Psoas muscle (tissue), 8 donors: ENCODE data around the gene EFHB. TPM values are rescaled to one million over a fixed set of nuclear protein-coding genes. Genes with fewer than 3 reads are reported as not detected.

ENCODE experiments used
- ATAC-seq, 4 donors: fragments of 200-7000 bp; cut with Tn5 transposase; one replicate each; pipeline ENCODE4 v1.9.1; 2020; ENCODE audit warnings: moderate library complexity in 3 of 4, mild to moderate bottlenecking in 2 of 4
- DNase-seq, 2 donors: peaks; one replicate each; pipeline ENCODE4 v3.0.0-alpha.2; 2020
- H3K27ac ChIP-seq: fragments of 200-600 bp; one replicate; pipeline ENCODE4 v1.8.0; 2022
- H3K27me3 ChIP-seq, 3 donors: fragments of 200-600 bp in 1 of 3; one replicate each; pipeline versions ENCODE4 v1.6.1 to v1.8.0; 2013 to 2022; ENCODE audit warnings: low read length in 2 of 3, mild to moderate bottlenecking in 2 of 3, moderate library complexity in 1 of 3; ENCODE audit not compliant: insufficient read depth in 3 of 3
- H3K36me3 ChIP-seq, 2 donors: fragments of 200-600 bp in 1 of 2; one replicate each; pipeline versions ENCODE4 v1.6.1 to v1.8.0; 2013 to 2022; ENCODE audit warnings: low read depth in 1 of 2, mild to moderate bottlenecking in 1 of 2, moderate library complexity in 1 of 2; ENCODE audit not compliant: insufficient read depth in 1 of 2
- H3K4me1 ChIP-seq: fragments of 200-600 bp; one replicate; pipeline ENCODE4 v1.8.0; 2022
- H3K4me3 ChIP-seq: fragments of 200-600 bp; one replicate; pipeline ENCODE4 v1.8.0; 2022; ENCODE audit warnings: mild to moderate bottlenecking
- H3K9me3 ChIP-seq: fragments of 200-600 bp; one replicate; pipeline ENCODE4 v1.8.0; 2022
- WGBS, 3 donors: extraction: QIAGEN DNeasy Blood & Tissue Kit; methylation state at CpG; one replicate each; pipeline versions ENCODE4 v1.1.6 to v1.1.7; 2013; 5-methylcytosine and 5-hydroxymethylcytosine counted together
- intact Hi-C, 2 donors: fragments of 100-400 bp; cut with DNase I; formaldehyde crosslinking; loops; one replicate each; pipeline versions ENCODE4 v1.11.0 to v1.14.2; 2022
- polyA plus RNA-seq, 3 donors: library from polyadenylated mRNA; stranded (reverse); fragments of 200-250 nt; gene quantifications; one replicate each; pipeline ENCODE4 v1.2.3, GENCODE V29; 2013
- total RNA-seq, 4 donors: library from RNA; stranded (reverse); fragmentation: NEBNext Ultra II Directional in 2 of 4; extraction: Animal tissue kit (Norgen Biotek cat#: 25700) in 2 of 4; gene quantifications; one replicate each; pipeline versions ENCODE4 v1.2.1 to v1.2.4, GENCODE V29; 2021 to 2023
- TF ChIP-seq, protein P1 (sequence below): fragments of 200-600 bp; IDR thresholded peaks from one replicate; pipeline ENCODE4 v1.8.0; 2022; ENCODE audit warnings: antibody characterized with exemption
- donor health status: healthy with polysubstance abuse.
- donor health status: DM: no; HTN: no; CAD: no; lungs with moderate emphysema.
- donor health status: Bipolar disorder and iron deficiency.
- donor health status: healthy.
- donor health status: DM: yes; HTN: yes; CAD: no.
- donor health status: DM: no; HTN: no; CAD: no.
- donor health status: DM: no; HTN: no; CAD: no.
- donor health status: DM: yes; HTN: yes; CAD: no.

Gene EFHB
- total and polyA plus RNA-seq, 7 donors = 0.07 to 0.43 (median 0.28) TPM; not detected in 3

DNA sequence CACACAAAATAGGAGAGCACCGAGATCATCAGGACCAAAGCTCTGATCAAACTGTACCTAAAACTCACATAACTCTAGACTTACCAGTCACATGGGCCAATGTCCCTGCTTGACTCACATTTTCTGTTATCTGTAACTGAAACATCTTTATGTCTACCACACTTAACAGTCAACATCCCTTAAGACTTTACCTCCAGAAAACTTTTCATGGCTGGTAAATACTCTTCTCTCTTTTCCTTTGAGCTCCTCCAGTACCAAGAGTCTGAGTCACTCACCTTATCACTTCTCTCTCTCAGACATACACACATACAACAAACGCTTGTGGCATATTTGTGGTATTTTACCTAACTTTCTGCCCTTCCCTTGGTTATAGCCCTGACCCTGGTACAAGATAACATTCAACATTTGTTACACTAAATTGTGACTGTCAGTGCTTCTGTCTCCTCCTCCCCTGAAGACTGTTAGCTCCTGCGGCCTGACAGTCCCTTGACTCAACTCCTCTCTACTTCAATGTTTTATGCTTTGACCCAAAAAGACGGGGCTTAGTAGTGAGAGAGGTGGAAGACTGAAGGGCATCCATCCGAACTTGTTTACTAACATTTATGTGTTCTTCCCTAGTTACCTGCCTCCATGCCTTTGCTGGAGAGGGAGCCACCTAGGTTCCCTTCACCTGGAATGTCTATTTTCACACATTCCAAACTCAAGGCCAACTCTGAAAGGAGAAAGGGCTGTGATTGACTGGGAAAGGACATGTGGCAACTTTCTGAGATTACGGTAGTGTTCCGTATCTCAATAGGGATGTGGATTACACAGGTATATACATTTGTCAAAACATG lies 3.7 kb upstream of the EFHB start:
- Histone ChIP-seq H3K4me3 (no peak overlapping the region), H3K4me1 (no peaks in the 10 kb centered on the region), H3K9me3 (no peaks in the 10 kb centered on the region), H3K27ac (no peak overlapping the region), H3K36me3 (no peaks in the 10 kb centered on the region), H3K27me3 (no peaks in the 10 kb centered on the region)
- 75 to 80% (median 78%) methylated on average over 7 of the region's 7 CpGs for WGBS, 3 donors
- DNase-seq = no peak
- no peak for ATAC-seq
- TF ChIP-seq, protein P1, sequence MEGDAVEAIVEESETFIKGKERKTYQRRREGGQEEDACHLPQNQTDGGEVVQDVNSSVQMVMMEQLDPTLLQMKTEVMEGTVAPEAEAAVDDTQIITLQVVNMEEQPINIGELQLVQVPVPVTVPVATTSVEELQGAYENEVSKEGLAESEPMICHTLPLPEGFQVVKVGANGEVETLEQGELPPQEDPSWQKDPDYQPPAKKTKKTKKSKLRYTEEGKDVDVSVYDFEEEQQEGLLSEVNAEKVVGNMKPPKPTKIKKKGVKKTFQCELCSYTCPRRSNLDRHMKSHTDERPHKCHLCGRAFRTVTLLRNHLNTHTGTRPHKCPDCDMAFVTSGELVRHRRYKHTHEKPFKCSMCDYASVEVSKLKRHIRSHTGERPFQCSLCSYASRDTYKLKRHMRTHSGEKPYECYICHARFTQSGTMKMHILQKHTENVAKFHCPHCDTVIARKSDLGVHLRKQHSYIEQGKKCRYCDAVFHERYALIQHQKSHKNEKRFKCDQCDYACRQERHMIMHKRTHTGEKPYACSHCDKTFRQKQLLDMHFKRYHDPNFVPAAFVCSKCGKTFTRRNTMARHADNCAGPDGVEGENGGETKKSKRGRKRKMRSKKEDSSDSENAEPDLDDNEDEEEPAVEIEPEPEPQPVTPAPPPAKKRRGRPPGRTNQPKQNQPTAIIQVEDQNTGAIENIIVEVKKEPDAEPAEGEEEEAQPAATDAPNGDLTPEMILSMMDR = no peak
- intact Hi-C loops = no loop called here

DNA sequence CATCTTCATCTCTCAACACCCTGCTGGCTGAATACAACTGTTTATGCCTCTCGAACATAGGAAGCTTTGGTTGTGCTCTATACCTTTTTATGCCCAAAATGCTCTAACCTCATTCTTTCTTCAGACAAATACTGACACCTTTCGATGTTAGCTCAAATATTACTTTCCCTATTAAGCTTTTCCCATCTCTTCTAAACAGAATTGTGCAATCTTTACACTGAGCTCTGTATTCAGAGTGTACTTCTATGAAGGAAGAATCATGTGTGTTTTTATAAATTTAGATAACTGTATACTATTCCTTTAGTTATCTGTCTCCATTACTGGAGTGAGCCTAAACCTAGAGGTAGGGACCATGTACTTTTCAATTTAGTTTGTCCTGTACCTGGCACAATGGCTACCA lies 1.6 kb downstream of the EFHB start:
- intact Hi-C loops = no loop called here
- H3K4me3 ChIP-seq = no peak overlapping the region
- ATAC-seq (no peak), DNase-seq (no peak)
- H3K27ac ChIP-seq = no peak overlapping the region
- H3K9me3 ChIP-seq = no peaks in the 10 kb centered on the region
- H3K36me3 ChIP-seq = no peaks in the 10 kb centered on the region
- no peaks in the 10 kb centered on the region for H3K27me3 ChIP-seq
- H3K4me1 ChIP-seq = no peaks in the 10 kb centered on the region
- TF ChIP-seq, protein P1 = no peak
- WGBS, 3 donors = 87 to 89% (median 88%) methylated on average over 2 of the region's 2 CpGs

DNA sequence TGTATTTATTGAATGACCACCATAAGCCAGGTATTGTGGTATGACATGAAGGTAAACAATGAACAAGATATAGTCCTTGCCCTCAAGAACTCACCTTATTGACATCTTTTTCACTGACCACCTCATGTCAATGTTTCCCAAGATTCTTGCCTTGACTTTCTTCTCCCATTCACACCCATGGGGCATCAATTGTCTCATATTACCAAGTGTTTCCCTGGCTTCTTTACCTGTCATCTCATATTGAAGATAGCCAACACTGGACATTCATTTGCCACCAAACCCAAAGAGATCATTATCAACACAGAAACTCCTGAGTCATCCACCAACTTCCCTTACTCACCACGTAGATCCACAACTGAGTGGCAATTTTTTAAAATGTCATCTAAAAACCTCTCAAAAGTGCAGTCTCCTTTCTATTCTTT lies 2.2 kb downstream of the EFHB start:
- no peak for DNase-seq
- no peak overlapping the region for H3K4me3 ChIP-seq
- H3K36me3 ChIP-seq = no peaks in the 10 kb centered on the region
- no peaks in the 10 kb centered on the region for H3K27me3 ChIP-seq
- TF ChIP-seq, protein P1 = no peak
- H3K4me1 ChIP-seq = no peaks in the 10 kb centered on the region
- intact Hi-C loops = no loop called here
- no peak overlapping the region for H3K27ac ChIP-seq
- 65 to 78% (median 73%) methylated on average over 1 of the region's 1 CpG for WGBS, 3 donors
- no peak for ATAC-seq
- no peaks in the 10 kb centered on the region for H3K9me3 ChIP-seq

DNA sequence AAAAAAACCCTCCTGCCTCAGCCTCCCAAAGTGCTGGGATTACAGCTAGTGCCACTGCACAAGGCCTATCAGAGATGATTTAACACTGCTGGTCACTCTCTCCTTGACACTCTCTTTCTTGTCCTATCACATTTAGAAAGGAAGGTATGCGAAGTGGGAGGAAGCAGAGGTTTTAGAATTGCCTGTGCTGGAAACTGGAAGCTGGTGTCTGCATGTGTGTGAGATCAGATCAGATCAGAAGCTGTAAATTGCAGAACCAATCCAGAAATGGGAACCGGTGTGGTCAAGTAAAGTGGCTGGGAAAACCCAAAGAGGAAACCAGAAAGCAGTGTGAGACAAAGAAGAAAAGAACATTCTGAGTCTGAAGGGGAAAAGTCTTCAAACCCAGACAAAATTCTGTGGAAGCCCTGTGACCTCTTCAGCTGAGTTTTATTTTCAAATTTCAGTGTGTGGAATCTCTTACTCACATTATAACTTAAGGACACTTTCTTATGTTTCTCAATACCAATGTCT lies 2.8 kb downstream of the EFHB start:
- H3K27ac ChIP-seq = no peak overlapping the region
- ATAC-seq = no peak
- no peaks in the 10 kb centered on the region for H3K9me3 ChIP-seq
- no peaks in the 10 kb centered on the region for H3K4me1 ChIP-seq
- TF ChIP-seq, protein P1 = no peak
- intact Hi-C loops = no loop called here
- no peaks in the 10 kb centered on the region for H3K27me3 ChIP-seq
- WGBS, 3 donors = 58 to 76% (median 63%) methylated on average over 2 of the region's 2 CpGs
- H3K4me3 ChIP-seq = no peak overlapping the region
- no peak for DNase-seq
- H3K36me3 ChIP-seq = no peaks in the 10 kb centered on the region
